ENCODE results near the gene ENOSF1.
A peak's percentile ranks its signal among the peaks of the same experiment; 100 is the strongest.

ENOSF1 gene

DNA sequence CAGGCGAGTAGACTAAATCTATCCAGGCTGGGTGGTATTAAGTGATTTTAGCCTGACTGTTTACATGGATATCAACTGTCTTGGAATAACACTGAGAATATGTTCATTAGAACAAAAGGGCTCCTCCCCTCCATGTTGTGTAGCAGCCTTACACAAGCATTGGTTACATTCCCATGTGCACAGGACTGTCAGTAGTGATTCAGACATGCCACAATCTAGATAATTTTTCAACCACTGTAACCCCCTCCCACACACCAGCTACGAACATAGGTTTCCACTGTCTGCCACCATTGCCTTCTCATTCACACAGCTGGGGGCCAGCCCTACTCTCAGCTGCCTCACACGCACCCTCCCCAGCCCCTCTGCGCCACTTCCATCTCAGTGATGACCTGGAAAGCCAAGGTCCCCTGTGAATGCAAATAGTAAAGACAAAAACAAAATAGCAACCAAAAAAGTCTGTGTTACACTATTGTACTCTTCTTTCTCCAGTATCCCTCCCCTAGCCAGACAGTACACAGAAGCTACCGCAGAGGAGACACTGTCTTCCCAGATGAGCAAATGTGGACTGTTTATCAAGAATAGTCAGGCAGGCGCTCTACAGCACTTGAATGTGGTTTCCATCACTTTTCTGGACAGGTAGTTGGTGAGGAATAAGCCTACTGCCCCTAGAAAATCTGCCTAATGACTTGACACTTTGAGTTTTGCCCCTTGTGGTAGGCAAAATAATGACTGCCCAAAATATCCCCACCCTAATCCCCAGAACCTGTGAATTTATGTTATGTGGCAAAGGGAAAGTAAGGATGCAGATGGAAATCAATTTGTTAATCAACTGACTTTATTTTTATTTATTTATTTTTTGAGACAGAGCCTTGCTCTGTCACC is 82.9 kb downstream of the ENOSF1 start:
- no peak for DNase-seq

DNA sequence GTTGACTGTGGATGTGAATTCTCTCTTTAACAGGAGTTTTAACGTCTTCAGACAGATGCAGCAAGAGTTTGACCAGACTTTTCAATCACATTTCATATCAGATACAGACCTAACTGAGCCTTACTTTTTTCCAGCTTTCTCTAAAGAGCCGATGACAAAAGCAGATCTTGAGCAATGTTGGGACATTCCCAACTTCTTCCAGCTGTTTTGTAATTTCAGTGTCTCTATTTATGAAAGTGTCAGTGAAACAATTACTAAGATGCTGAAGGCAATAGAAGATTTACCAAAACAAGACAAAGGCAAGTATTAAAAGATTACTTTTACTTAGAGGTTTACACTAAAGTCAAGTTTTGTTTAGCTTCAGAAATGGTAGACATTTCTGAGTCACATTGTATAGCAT is 85.2 kb downstream of the ENOSF1 start:
- DNase-seq, result no peak

DNA sequence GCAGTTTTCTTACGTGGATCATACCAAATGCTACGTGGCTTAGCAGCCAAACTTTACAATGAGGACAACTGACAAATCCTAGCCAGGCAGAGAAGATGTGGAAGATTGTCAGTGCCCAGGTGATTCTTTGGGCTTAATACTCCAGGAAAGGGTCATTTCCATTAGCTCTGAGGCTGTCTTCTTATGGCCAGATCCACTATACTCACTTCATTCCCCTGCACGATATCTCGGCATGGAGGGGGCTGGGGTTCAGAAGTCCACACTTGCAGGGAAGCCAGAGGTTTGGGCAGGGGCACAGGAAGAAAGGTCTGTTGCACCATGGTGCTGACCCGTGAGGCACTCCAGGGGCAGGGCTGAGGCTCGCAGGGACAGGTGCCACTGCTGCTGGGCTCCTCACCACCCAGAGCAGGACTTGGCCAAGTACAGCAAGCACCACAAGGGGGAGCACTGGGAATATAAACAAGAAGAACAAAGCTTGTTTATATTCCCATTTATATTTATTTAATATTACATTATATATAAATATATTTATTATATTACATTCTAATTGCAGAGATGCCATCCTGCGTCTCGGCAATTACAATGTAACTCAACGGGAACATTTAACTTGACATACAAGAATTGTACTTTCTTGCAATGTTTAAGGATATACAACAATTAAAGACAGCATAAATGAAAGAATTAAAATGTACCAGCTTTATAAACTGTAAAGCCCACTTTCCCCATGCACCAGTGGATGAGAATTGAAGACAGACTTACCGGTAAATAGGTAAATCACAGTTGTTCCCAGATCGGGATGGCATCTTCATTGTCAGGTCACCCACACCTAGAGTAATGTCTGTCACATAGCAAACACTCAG is 88.4 kb downstream of the ENOSF1 start:
- DNase-seq, result peak; percentile 12

DNA sequence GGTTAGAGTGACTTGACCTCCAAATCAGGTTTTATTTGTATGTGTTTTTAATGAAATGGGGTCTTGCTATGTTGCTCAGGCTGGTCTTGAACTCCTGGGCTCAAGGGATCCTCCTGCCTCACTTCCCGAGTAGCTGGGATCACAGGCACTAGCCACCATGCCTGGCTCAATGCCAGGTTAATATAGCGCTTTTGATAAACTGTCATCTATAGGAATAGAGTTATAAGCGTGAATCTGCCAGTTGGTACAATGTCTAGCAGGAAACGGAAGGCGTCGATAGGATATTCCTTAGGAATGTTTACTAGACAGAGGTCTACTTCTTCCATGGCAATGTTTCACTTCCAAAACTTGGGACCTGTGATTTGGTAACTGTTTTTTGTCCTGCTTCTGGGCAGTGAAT is 90.1 kb downstream of the ENOSF1 start:
- DNase-seq, result no peak

DNA sequence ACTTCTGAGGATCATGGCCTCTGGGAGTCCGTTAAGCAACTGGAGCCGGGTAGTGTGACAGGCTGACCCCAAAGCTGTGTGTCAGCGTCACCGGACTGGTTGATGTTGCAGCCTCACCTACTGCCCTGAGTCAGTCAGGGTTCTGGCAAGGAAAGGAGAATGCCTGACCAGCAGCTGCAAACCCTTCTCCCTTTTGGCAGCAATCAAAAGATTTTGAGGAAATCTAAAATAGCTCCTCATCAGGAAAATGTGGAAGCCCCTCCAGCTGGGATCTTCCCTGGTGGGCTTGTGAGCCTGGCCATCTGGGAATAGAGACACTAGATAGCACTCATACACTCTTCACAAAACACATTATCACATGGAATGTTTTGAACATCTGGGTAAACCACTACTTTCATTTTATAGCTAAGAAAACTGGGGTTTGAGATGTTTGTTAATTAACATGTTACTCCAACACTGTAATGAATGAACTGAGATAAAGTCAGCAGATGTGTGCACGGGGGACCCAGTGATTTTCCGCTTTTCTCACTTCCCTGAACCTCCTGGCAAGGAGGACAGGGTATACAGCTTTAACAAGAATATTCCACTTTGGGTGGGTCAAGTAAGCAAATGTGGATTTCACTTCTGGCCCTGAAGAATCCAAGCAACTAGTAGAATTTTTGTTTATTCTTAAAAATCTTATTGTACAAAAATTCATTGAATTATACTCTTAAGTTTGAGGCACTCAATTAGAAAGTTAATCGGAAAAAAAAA is 91.0 kb downstream of the ENOSF1 start:
- DNase-seq, result no peak

Measured in T1000 (cell line).